CD14-positive monocyte (primary cell): Measurements from ENCODE around the gene TCHHL1. TPM values are rescaled to one million over a fixed set of nuclear protein-coding genes. Genes with fewer than 3 reads are reported as not detected.

Experiments used
- DNase-seq, 3 donors: peaks; one replicate each; pipeline ENCODE4 v3.0.0-alpha.2; 2011 to 2022
- H2AFZ ChIP-seq: 2 replicates; pipeline ENCODE4 v1.6.0; 2012; ENCODE audit warnings: mild to moderate bottlenecking, low read depth, low read length, inconsistent platforms; ENCODE audit not compliant: insufficient read depth, poor library complexity, severe bottlenecking
- H3K27ac ChIP-seq, 2 donors: 1 replicate in 1 of 2; 2 replicates in 1 of 2; pipeline ENCODE4 v1.5.1; 2012 to 2013; ENCODE audit warnings: low read length in 2 of 2, control low read depth in 1 of 2, inconsistent platforms in 1 of 2, low read depth in 1 of 2, mild to moderate bottlenecking in 1 of 2
- H3K27me3 ChIP-seq, 2 donors: one replicate each; pipeline versions ENCODE4 v1.6.0 to v1.6.1; 2011 to 2013; ENCODE audit warnings: low read length in 2 of 2; ENCODE audit not compliant: control insufficient read depth in 2 of 2, insufficient read depth in 2 of 2
- H3K36me3 ChIP-seq, 2 donors: replicated peaks in 1 of 2; 1 replicate in 1 of 2; 2 replicates in 1 of 2; pipeline versions ENCODE4 v1.5.1 to v1.6.1; 2012 to 2013; ENCODE audit warnings: low read length in 2 of 2, control low read depth in 1 of 2, inconsistent platforms in 1 of 2, mild to moderate bottlenecking in 1 of 2; ENCODE audit not compliant: insufficient read depth in 2 of 2, control insufficient read depth in 1 of 2
- H3K4me1 ChIP-seq, 2 donors: 1 replicate in 1 of 2; 2 replicates in 1 of 2; pipeline versions ENCODE4 v1.5.1 to v1.6.1; 2012 to 2013; ENCODE audit warnings: low read length in 2 of 2, control low read depth in 1 of 2, inconsistent platforms in 1 of 2, mild to moderate bottlenecking in 1 of 2, moderate library complexity in 1 of 2; ENCODE audit not compliant: insufficient read depth in 2 of 2, control insufficient read depth in 1 of 2
- H3K4me2 ChIP-seq: replicated peaks from 2 replicates; pipeline ENCODE3; 2012; ENCODE audit warnings: low read length, moderate library complexity, mild to moderate bottlenecking; ENCODE audit not compliant: poor library complexity, severe bottlenecking; ENCODE audit errors: extremely low read depth
- H3K4me3 ChIP-seq, 3 experiments: fragments of 200-600 bp in 1 of 3; sonication (generic) in 1 of 3; replicated peaks in 1 of 3; 1 replicate in 2 of 3; 2 replicates in 1 of 3; pipeline ENCODE4 v1.5.1; 2011 to 2013; ENCODE audit warnings: low read length in 3 of 3, mild to moderate bottlenecking in 3 of 3, control low read depth in 2 of 3, low read depth in 2 of 3, inconsistent platforms in 1 of 3, moderate library complexity in 1 of 3
- H3K79me2 ChIP-seq: 2 replicates; pipeline ENCODE4 v1.6.0; 2012; ENCODE audit warnings: mild to moderate bottlenecking, control low read depth, inconsistent platforms, low read length, moderate library complexity; ENCODE audit not compliant: insufficient read depth
- H3K9ac ChIP-seq: 2 replicates; pipeline ENCODE4 v1.6.0; 2017; ENCODE audit warnings: low read length, mild to moderate bottlenecking; ENCODE audit not compliant: insufficient read depth, poor library complexity, severe bottlenecking
- H3K9me3 ChIP-seq, 2 donors: replicated peaks in 1 of 2; 1 replicate in 1 of 2; 2 replicates in 1 of 2; pipeline versions ENCODE4 v1.5.1 to v1.6.1; 2012 to 2013; ENCODE audit warnings: low read length in 2 of 2, control low read depth in 1 of 2; ENCODE audit not compliant: control insufficient read depth in 1 of 2, insufficient read depth in 1 of 2
- H4K20me1 ChIP-seq: 2 replicates; pipeline ENCODE4 v1.6.0; 2012; ENCODE audit warnings: mild to moderate bottlenecking, low read length, control low read depth, moderate library complexity; ENCODE audit not compliant: insufficient read depth
- H3K27ac Mint-ChIP-seq, 7 donors: one replicate each; pipeline ENCODE4 v1.8.0; 2020; ENCODE audit warnings: mild to moderate bottlenecking in 7 of 7, mixed read lengths in 7 of 7, moderate library complexity in 6 of 7, inconsistent platforms in 2 of 7
- H3K27me3 Mint-ChIP-seq, 3 donors: one replicate each; pipeline ENCODE4 v1.8.0; 2021 to 2022; ENCODE audit warnings: low read depth in 3 of 3, mild to moderate bottlenecking in 3 of 3, mixed read lengths in 3 of 3, moderate library complexity in 3 of 3, inconsistent platforms in 1 of 3
- H3K36me3 Mint-ChIP-seq, 2 donors: one replicate each; pipeline ENCODE4 v1.8.0; 2020; ENCODE audit warnings: mixed read lengths in 2 of 2, inconsistent platforms in 1 of 2, mild to moderate bottlenecking in 1 of 2
- H3K4me1 Mint-ChIP-seq: one replicate; pipeline ENCODE4 v1.8.0; 2020; ENCODE audit warnings: mild to moderate bottlenecking, mixed read lengths
- H3K4me3 Mint-ChIP-seq, 2 donors: one replicate each; pipeline ENCODE4 v1.8.0; 2020; ENCODE audit warnings: mild to moderate bottlenecking in 2 of 2, mixed read lengths in 2 of 2, moderate library complexity in 1 of 2
- H3K9me3 Mint-ChIP-seq, 7 donors: one replicate each; pipeline ENCODE4 v1.8.0; 2020 to 2022; ENCODE audit warnings: mixed read lengths in 7 of 7, mild to moderate bottlenecking in 6 of 7, moderate library complexity in 6 of 7, inconsistent platforms in 2 of 7
- WGBS: methylation state at CpG from one replicate; pipeline ENCODE4 v1.1.5; 2013; ENCODE audit warnings: missing lambda C conversion rate; ENCODE audit not compliant: insufficient coverage; 5-methylcytosine and 5-hydroxymethylcytosine counted together
- intact Hi-C, 2 donors: fragments of 100-400 bp; cut with micrococcal nuclease; formaldehyde crosslinking; loops; one replicate each; pipeline versions ENCODE4 v1.15.0 to v1.15.1; 2023
- polyA minus RNA-seq: library from RNA; depleted of rRNA, polyadenylated mRNA; stranded (reverse); fragments of >200 nt; gene quantifications from 2 replicates; pipeline ENCODE4 v1.2.3, GENCODE V29; 2012
- polyA plus RNA-seq, 3 donors: library from polyadenylated mRNA; depleted of rRNA in 1 of 3; unstranded in 2 of 3; stranded (reverse) in 1 of 3; fragments of 300-500 nt in 2 of 3; fragments of >200 nt in 1 of 3; fragmentation: Illumina TruSeq in 2 of 3; gene quantifications; 1 replicate in 2 of 3; 2 replicates in 1 of 3; pipeline ENCODE4 v1.2.3, GENCODE V29; 2012 to 2021
- total RNA-seq, 12 experiments: library from RNA in 1 of 12; stranded (reverse) in 1 of 12; fragments of 120-200 nt in 1 of 12; gene quantifications; one replicate each; pipeline ENCODE4 v1.2.4 and lab custom pipeline; 2013 to 2026; ENCODE audit warnings: mixed read lengths in 6 of 12, inconsistent platforms in 1 of 12
- TF ChIP-seq, protein P1 (sequence below): fragments of 200-600 bp; IDR thresholded peaks from one replicate; pipeline ENCODE4 v1.8.0; 2022; ENCODE audit warnings: antibody characterized with exemption, mild to moderate bottlenecking

The TCHHL1 gene
- not detected for total RNA-seq (2013)
- polyA plus RNA-seq (not detected), polyA minus RNA-seq (not detected in 2 replicates), total RNA-seq (lab: John Stamatoyannopoulos, UW) (0 to 1.2 (median 0) reads per million in 11 experiments)

DNA sequence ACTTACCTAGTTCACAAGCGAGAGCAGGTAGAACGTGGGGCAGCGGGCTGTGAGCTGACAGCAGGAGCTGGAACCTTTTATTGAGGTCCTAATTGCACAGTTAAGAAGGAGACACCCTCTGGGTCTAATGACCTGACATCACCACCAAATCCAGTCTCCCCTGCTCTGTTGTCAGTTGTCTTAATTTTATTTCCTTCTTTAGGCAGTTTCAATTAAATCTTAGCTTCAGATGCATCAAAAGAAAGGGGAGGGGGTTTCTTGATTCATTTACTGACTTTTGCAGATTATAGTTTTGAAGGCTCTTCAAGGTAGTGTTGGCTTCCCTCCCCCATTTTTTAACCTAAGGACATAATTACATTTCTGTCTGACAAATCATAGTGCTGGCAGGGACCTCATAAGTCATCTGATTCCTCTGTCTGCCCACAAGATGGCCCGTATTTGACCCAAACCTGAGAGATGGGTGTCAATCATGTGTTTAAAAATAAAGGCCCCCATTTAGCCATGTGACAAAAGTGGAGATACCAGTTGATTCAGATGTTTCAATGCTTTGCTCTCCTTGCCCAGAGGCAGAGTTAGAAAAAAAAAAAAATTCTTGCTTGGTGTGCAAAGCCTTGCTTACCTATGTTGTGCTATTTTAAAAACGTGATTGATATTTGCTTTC is at the start of gene TCHHL1:
Gene TCHHL1, minus strand, starts transcription at position 51 of the 661 bp plus-strand sequence. CDS start 921 bp downstream, outside the sequence.
- intact Hi-C loops: no loop called here
- H3K4me1 Mint-ChIP-seq: no peaks in the 10 kb centered on the region

DNA sequence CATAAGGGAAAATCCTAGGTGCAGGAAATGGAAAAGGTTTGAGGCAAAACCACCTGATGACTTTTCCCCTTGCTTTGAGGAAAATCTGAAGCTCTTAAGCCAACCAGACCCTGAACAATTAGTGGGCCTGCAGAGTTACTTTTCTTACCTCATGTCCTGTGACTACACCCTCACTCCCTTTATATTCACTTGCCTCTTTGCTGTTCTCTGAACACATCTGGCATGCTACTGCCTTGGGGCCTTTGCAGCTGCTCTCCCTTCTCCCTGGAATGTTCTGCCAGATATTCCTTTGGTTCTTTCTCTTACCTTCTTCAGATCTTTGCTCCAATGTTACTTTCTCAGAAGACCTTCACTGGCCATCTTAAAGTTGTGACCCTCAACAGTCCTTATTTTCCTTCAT is 48.4 kb upstream of the TCHHL1 start:
- Histone ChIP-seq H3K79me2 (no peaks in the 10 kb centered on the region), H3K4me2 (no peak overlapping the region), H3K4me3 (no peak overlapping the region), H3K36me3 (no peaks in the 10 kb centered on the region), H3K27me3 (peaks cover 22 to 43% of the 10 kb centered on the region in 2 donors), H3K9ac (no peak overlapping the region), H3K9me3 (peaks cover 2 to 5% of the 10 kb centered on the region in 2 donors), H4K20me1 (no peaks in the 10 kb centered on the region), H3K4me1 (no peaks in the 10 kb centered on the region), H2AFZ (no peak overlapping the region), H3K27ac (no peak overlapping the region)
- TF ChIP-seq, protein P1, sequence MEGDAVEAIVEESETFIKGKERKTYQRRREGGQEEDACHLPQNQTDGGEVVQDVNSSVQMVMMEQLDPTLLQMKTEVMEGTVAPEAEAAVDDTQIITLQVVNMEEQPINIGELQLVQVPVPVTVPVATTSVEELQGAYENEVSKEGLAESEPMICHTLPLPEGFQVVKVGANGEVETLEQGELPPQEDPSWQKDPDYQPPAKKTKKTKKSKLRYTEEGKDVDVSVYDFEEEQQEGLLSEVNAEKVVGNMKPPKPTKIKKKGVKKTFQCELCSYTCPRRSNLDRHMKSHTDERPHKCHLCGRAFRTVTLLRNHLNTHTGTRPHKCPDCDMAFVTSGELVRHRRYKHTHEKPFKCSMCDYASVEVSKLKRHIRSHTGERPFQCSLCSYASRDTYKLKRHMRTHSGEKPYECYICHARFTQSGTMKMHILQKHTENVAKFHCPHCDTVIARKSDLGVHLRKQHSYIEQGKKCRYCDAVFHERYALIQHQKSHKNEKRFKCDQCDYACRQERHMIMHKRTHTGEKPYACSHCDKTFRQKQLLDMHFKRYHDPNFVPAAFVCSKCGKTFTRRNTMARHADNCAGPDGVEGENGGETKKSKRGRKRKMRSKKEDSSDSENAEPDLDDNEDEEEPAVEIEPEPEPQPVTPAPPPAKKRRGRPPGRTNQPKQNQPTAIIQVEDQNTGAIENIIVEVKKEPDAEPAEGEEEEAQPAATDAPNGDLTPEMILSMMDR: no peak
- H3K27me3 Mint-ChIP-seq: peaks cover 29 to 74% (median 31%) of the 10 kb centered on the region in 3 donors
- H3K4me1 Mint-ChIP-seq: no peaks in the 10 kb centered on the region
- intact Hi-C loops: no loop called here
- peak overlapping the region in 1 of 7 donors; percentile 17 for H3K27ac Mint-ChIP-seq
- H3K36me3 Mint-ChIP-seq: no peaks in the 10 kb centered on the region
- H3K4me3 Mint-ChIP-seq: no peak overlapping the region
- H3K9me3 Mint-ChIP-seq: peaks cover 0 to 11% (median 6%) of the 10 kb centered on the region in 7 donors
- no peak for DNase-seq

More for the DNA sequence above, at the start of gene TCHHL1:
- Histone ChIP-seq H2AFZ (no peak within 1 kb of the TSS), H3K4me1 (no peaks in the 10 kb centered on the region), H4K20me1 (no peaks in the 10 kb centered on the region), H3K9ac (no peak within 1 kb of the TSS), H3K27me3 (peaks cover 10 to 23% of the 10 kb centered on the region in 2 donors), H3K36me3 (no peaks in the 10 kb centered on the region), H3K27ac (no peak within 1 kb of the TSS), H3K79me2 (no peaks in the 10 kb centered on the region), H3K4me3 (no peak within 1 kb of the TSS), H3K4me2 (no peak within 1 kb of the TSS), H3K9me3 (peaks cover 0 to 6% of the 10 kb centered on the region in 2 donors)
- Mint-ChIP-seq H3K27me3 (peaks cover 0 to 14% (median 11%) of the 10 kb centered on the region in 3 donors), H3K36me3 (no peaks in the 10 kb centered on the region), H3K27ac (no peak within 1 kb of the TSS), H3K9me3 (peaks cover 2 to 13% (median 8%) of the 10 kb centered on the region in 7 donors), H3K4me3 (no peak within 1 kb of the TSS)
- TF ChIP-seq, protein P1: no peak
- 100% methylated on average over 2 of the region's 5 CpGs for whole genome bisulfite sequencing
- DNase-seq: no peak
